Stimulated activated CD4-positive, alpha-beta T cell treated with anti-CD3 and anti-CD28 coated beads, Interleukin-1b, Interleukin-23, amount 100 ng/mL, for 48 hours (primary cell): ENCODE measurements around the gene OGFOD1.
A peak's percentile ranks its signal among the peaks of the same experiment; 100 is the strongest.
"Not testable (repeated sequence)": the region's sequence is repeated elsewhere in the genome, so short reads cannot be mapped to it uniquely, and the experiment has no call there.

Experiments used
- DNase-seq: peaks from one replicate; pipeline ENCODE4 v3.0.0-alpha.2; 2020

Gene OGFOD1

DNA sequence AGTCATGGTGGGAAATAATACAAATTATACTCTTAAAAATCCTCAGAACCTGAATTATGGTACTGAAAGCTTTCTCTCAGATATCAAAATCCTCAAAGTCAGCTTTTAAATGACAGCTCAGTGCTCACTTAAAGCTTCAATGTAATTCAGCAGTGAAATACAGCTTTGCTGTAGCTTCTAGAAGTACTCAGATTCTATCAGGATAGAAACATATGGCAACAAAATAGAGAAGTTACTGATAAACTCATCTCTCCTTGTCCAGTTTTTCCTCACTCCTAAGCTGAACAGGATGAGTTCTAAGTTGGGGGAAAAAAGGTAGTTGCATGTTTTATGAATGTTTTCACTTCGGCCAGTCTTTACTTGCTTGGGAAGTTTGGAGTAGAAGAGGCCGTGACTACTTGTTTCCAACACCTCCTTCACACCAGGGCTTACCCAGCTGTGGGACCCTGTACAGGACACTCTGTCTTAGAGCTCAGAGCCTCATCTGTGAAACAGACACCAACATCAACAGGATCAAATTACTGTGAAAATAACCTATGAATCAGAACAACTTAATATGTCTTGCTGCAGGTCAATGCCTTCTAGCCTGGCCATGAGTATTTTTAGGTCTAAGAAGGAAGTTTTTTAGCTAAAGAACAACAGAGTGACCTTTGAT, 30.2 kb downstream of the OGFOD1 start:
- DNase-seq, result no peak

DNA sequence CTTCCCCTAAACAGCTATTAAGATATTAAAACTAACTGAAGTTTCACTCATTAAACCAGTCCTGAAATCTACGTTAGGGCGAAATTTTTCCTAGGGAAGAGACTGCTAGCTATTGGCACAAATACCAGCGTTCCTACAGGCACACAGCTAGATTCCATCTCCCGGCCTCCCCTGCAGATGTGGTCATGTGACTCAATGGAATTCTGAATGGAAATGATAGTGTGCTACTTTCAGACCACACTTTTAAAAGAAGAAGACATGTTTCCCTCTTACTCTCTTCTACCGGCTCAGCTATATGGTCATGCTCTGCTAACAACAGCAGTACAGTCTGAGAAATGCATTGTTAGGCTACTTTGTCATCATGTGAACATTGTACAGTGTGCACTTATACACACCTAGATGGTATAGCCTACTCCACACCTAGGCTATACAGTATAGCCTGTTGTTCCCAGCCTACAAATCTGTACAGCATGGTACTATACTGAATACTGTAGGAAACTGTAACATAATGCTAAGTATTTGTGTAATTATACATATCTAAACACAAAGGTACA, 31.4 kb downstream of the OGFOD1 start:
- DNase-seq, result no peak

DNA sequence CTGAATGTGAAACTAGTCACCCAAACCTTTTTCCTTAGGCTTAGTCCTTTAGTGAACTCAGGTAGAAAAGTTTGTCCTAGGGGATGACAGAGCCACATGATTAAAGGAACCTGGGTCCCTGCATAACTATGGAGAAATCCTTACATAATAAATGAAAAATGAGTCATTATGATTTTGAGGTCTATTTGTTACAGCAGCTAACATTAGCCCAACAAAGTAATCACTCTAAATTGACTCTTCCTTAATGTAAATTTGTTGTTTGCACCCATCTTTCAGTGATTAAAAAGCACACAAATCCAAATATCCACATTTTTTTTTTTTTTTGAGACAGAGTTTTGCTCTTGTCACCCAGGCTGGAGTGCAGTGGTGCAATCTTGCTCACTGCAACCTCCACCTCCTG, 32.0 kb downstream of the OGFOD1 start:
- DNase-seq, result no peak

DNA sequence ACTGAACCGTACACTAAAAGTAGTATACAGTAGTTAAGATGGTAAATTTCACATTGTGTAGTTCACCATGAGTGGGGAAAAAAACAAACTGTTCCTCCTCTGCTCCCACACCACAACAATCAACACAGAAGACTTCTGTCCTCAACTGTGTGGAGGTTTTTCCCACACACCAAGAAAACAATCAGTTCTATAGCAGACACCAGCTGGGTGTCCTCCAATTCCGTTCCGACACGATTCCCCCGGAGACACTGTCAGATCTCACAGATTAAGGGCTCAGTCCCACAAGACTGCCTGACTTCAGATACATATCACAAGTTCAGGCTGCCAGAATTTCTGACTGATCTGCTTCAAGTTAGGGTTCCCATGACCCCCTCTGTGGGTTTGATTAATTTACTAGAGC, 36.7 kb downstream of the OGFOD1 start:
- no peak for DNase-seq

DNA sequence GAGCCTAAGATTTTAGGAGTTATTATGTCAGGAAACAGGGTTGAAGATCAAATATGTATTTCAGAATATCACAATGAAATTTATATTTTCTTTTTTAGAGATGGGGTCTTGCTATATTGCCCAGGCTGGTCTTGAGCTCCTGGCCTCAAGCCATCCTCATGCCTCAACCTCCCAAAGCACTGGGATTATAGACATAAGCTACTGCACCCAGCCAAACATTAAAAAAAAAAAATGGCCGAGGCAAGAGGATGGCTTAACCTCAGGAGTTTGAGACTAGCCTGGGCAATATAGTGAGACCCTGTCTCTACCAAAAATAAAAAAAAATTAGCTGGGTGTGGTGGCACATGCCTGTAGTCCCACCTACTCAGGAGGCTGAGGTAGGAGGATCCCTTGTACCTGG, 37.5 kb downstream of the OGFOD1 start:
- DNase-seq, result not testable (repeated sequence)

DNA sequence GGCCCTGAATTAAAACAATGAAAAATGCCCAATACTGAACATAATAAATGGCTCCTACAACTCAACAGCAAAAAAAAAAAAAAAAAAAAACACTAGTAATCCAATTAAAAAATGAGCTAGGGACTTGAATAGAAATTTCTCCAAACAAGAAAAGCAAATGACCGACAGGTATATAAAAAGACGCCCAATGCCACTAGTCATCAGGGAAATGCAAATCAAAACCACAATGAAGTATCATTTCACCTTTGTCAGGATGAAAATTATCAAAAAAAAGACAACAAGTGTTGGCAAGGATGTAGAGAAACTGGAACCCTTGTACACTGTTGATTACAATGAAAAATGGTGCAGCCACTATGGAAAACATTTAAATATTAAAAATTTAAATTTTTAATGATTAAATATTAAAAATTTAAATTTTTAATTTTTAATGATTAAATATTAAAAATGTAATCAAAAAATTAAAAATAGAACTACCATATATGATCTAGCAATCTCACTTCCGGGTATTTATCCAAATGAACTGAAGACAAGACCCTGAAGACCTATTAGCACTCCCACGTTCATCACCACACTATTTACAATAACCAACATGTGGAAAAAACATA, 40.4 kb downstream of the OGFOD1 start:
- no peak for DNase-seq

DNA sequence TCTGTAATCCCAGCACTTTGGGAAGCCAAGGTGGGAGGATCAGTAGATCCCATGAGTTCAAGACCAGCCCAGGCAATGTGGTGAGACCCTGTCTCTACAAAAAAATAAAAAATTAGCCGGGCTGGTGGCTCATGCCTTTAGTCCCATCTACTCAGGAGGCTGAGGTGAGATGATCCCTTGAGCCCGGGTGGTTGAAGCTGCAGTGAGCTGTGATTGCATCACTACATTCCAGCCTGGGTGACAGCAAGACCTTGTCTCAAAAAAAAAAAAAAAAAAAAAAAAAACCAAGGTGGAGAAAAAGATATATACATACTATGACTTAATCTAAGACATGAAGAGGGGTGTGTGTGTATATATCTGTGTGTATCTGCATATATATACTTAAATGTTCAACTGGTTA, 41.8 kb downstream of the OGFOD1 start:
- DNase-seq, result no peak

DNA sequence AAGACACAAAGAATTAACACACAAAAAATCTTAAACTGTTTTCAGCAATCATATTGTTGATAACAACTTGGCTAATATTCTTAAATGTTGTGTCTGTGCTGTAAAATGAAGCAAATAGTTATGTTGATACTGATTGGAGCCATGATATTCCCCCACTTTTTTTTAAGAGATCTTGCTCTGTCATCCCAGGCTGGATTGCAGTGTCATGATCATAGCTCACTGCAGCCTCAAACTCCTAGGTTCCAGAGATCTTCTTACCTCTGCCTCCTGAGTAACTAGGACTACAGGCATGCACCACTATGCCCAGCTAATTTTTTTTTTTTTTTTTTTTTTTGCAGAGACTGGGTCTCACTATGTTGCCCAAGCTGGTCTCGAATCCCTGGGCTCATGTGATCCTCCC, 42.5 kb downstream of the OGFOD1 start:
- no peak for DNase-seq

DNA sequence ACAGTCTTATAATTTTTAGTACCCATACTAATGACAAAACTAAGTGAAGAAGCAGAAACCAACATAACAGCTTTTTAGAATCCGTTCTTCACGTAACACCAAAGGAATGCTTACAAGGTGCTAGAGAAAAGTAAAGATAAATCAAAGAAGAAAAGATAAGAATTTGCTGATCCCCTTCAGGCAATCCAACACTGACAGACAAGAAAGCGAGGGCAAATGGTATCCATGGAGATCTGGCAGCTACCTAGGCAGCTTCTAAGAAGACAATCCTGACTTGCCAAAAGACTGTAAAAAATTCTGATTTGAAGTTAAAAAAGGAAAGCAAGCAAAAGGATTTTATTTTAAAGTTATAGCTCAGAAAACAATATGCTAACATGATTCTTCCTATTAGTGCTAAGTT, 53.8 kb downstream of the OGFOD1 start:
- no peak for DNase-seq

DNA sequence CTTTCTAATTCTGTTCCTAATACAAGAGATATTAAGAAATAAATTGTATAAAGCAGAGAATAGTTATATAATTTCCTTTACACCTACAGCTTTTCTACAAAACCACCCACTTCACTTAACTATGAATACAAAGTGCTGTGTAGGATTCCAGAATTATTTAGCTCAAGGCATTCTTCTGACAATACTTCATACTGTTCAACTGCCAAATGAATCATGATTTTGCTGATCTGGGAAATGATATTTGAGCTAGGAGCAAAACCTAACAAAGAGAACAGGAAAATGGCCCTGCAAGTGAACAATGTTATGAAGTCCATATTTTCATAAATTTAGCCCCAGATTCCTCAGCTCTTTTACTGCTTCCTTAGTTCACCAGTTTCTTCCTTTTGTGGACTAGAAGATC, 55.6 kb downstream of the OGFOD1 start:
- no peak for DNase-seq

DNA sequence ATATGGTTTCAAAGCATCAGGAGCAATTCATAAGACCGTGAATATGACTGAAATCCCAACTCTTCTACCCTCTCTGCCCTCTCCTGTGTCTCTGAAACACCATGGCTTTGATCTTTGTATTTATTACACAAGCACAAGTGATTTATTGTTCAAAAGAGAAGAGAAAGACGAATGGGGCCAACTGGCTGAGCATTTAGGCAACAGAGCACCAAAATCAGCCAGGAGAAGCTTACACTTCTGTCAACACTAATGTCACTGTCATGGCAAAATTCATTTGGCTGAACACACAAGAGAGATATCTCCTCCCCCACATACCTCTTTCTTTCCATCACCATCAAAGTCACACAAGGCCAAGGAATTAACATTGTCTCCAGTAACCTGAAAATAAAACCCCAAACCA, 59.2 kb downstream of the OGFOD1 start:
- DNase-seq, result no peak

DNA sequence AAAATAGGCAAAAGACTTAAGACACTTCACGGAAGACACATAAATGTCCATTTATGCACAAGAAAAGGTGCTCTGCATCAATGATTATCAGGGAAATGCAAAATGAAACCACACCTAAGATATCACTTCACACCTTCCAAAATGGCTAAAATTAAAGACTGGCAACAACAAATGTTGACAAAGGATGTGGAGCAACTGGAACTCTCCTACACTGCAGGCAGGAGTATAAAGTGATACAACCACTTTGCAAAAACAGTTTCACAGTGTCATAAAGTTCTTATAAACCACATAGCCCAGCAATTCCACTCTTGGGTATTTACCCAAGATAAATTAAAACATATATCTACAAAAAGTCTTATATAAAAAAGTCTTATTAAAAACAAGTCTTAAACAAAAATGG, 60.7 kb downstream of the OGFOD1 start:
- no peak for DNase-seq

DNA sequence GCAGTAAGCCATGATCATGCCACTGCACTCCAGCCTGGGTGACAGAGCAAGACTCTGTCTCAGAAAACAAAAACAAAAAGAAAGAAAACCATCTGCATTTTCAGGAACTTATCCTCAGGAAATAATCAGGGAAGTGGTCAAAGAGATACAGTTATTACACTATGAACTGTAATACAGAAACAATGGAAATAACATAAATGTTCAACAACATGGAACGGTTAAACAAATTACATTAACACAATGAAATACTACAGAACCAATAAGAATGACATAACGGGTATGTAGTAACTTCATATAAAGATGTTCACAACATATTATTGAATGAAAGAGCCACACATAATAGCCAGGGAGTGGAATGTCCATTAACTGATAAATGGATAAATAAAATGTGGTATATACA, 61.7 kb downstream of the OGFOD1 start:
- no peak for DNase-seq

DNA sequence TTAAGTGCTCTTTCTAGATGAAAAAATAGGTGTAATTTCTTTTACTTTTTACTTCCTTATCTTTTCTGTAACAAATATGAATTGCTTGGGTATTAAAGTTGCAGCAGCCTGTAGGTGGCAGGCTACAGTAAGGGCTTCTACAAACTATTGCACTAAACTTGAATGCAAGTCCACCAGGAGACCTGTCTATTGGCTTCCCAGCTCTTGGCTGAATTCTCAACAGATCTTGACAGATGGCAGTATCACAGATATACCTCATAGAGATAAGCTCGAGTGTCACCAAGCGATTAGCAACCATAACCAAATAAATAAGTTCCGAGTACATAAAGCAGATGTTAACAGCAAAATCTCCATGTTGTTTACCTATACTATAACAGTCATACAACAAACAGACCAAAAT, 62.6 kb downstream of the OGFOD1 start:
- peak; percentile 22 for DNase-seq

DNA sequence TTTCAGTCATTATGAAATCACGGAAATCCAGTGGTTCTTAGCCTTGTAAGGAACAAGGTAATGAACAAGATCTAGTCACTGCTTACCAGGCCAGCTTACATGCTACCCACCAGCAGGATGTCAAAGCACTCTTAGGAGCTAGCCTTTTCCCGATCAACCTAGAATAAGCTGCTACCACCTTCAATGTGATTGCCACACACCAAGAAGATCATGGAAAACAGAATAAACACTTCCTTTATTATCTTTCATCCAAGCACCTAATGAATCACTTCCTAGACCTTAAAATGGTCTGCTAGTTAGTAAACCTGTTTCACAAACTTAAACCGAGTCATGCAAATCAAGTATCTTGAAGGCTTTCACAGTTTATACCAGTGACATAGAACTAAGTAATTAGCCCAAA, 63.5 kb downstream of the OGFOD1 start:
- no peak for DNase-seq

DNA sequence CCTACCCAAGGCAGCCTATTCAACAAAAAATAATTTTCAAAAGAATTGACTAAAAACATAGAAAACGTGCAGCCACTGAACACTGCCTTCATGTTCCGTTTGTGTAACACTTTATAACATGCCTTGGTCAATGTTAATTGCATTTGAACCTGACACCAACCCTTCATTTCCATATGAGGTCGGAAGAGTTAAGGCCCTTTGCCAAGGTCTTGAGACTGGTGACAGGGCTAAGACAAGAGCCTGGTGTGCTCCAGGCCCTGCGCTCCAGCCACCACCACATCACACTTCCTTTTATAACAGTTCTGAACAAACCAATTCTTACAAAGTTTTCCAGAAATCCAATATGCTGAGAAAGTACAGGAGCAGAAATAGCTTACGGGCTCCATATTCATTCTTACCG, 64.3 kb downstream of the OGFOD1 start:
- DNase-seq, result no peak

DNA sequence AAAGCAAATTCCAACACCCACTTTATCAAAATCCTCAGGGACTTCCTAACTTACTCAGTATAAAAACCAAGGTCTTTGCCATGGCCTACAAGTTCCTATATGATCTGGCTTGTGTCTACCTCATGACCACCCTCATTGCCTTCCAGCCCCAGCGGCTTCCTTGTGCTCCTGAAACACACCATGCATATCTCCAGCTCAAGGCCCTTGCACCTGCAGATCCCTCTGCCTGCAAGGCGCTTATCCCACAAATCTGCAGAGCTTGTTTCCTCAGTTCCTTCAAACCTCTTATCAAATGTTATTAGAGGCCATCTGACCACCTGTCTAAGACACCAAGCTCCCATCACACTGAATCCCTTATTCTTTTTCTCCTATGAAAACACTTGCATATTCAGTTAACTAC, 65.9 kb downstream of the OGFOD1 start:
- no peak for DNase-seq

DNA sequence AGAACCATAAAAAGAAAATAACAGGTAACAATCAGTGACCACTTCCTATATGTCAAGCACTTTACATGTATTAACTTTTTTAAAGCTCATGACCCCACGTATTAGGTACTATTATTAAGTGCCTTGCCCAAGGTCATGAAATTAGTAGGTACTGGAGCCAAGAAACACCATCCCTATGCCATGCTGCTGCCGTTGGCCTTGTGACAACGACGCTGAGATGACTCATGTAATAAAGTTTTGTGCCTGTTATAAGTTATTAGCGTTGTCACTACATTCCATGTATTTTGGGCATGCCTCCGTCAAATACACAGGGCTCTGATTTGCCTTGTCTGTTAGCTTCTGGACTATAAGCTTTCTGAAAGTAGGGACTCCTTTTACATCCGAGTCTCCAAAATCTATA, 67.1 kb downstream of the OGFOD1 start:
- DNase-seq, result no peak

DNA sequence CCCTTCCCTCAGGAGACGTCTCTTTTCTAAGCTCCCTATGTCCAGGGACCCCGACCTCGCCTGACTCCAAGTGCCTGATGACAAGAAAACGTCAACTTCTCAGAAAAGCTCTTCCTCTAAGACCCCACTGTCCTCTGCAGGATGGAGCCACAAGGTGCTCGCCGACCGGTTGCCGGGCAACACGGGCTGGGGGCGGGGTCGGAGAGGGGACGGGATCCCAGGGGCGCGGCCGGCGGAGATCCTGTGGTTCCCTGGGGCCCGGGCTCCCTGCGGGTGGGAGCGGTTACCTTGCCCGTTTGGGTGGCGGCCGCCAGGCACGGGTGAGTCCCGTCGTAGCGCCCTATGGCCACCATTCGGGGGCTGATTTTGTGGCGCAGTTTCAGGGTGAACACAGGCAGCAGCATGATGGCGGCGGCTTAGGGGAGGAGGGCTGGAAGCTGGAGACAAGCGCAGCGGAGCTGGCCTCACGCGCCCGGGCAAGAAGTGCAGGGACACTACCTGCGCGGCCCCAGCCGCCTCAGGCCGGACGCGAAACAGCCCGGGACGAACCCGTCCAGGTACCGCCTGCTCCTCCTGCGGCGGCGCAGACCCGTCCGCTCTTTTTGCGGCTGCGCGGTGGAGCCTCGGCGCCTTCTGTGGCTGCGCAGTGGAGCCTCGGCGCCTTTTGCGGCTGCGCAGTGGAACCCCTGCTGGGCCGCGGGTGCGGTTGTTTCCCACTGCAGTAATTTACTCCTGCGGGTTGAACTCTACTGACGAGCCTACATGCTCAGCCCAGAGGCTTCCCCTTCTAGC, 68.3 kb downstream of the OGFOD1 start, which contains the start of gene BBS2:
TSS of gene BBS2 (minus strand) at position 566 of the 792 bp plus-strand sequence. CDS start at position 404, 162 bp downstream.
- DNase-seq, result peak; percentile 88

DNA sequence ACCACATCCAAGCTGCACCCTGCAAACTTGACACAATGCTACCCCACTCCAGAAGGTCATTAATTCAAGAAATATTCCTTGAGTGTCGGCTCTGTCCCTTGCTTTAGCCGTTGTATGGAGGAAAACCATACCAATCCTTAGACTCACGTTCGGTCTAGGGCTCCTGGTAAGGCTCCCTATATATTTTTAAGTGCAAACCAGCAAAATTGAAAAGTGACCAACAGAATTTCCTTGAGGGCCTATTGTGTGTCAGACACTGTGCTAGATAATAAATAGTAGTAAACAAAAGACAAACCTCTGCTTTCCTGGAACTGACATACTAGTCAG, 68.9 kb downstream of the OGFOD1 start:
- DNase-seq, result no peak

DNA sequence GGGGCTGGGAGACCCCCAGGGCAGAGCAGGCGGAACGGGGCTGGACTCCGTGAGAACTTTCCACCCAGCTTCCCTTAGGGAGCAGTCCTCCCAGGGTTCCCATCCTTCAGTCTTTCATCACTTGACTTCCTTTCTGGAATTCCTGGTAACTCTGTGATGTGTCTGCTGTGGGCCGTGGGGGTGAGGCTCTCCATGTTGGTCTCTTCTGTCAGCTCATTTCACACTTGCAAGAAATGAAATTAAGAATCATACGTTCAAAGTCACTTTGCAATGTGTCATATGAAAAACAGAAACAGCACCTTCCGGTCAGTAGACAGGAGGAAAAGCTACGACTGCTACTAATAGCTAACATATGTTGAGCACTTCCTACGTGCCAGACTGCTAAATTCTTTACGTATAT, 73.9 kb downstream of the OGFOD1 start:
- no peak for DNase-seq
